Measurements from ENCODE around the gene TBXAS1. TPM values are rescaled to one million over a fixed set of nuclear protein-coding genes. Genes with fewer than 3 reads are reported as not detected.
"Not testable (repeated sequence)": the region's sequence is repeated elsewhere in the genome, so short reads cannot be mapped to it uniquely, and the experiment has no call there.

Gene TBXAS1
- total RNA-seq, 1 donor, result 67.8 TPM

GRCh38 chr7:139900326-139900725 is 71.3 kb downstream of the TBXAS1 start:
- Histone ChIP-seq H3K27me3 (ENCODE audit: insufficient read depth, low read length) (no peaks in the 10 kb centered on the region), H3K9me3 (ENCODE audit: low read depth, low read length) (no peaks in the 10 kb centered on the region), H3K4me3 (ENCODE audit: low read length) (no peak overlapping the region), H3K4me1 (ENCODE audit: insufficient read depth, low read length) (peaks cover 56% of the 10 kb centered on the region)

- no peak overlapping the region for H3K4me3 ChIP-seq (ENCODE audit: low read length)
- H3K9me3 ChIP-seq (ENCODE audit: low read depth, low read length), result no peaks in the 10 kb centered on the region
- H3K4me1 ChIP-seq (ENCODE audit: insufficient read depth, low read length), result peaks cover 56% of the 10 kb centered on the region
- H3K27me3 ChIP-seq (ENCODE audit: insufficient read depth, low read length), result no peaks in the 10 kb centered on the region
These were observed 72.2 kb downstream of the TBXAS1 start for GRCh38 chr7:139901056-139901795.

- no peaks in the 10 kb centered on the region for H3K27me3 ChIP-seq (ENCODE audit: insufficient read depth, low read length)
- peaks cover 50% of the 10 kb centered on the region for H3K4me1 ChIP-seq (ENCODE audit: insufficient read depth, low read length)
- no peak overlapping the region for H3K4me3 ChIP-seq (ENCODE audit: low read length)
- H3K9me3 ChIP-seq (ENCODE audit: low read depth, low read length), result peaks cover 5% of the 10 kb centered on the region
These were observed 72.8 kb downstream of the TBXAS1 start for GRCh38 chr7:139901901-139902300.

GRCh38 chr7:139902436-139903102 is 73.5 kb downstream of the TBXAS1 start:
- peaks cover 9% of the 10 kb centered on the region for H3K9me3 ChIP-seq (ENCODE audit: low read depth, low read length)
- no peak overlapping the region for H3K4me3 ChIP-seq (ENCODE audit: low read length)
- no peaks in the 10 kb centered on the region for H3K27me3 ChIP-seq (ENCODE audit: insufficient read depth, low read length)
- H3K4me1 ChIP-seq (ENCODE audit: insufficient read depth, low read length), result peaks cover 45% of the 10 kb centered on the region

GRCh38 chr7:139903103-139903477 is 74.0 kb downstream of the TBXAS1 start:
- H3K27me3 ChIP-seq (ENCODE audit: insufficient read depth, low read length); H3K4me3 ChIP-seq (ENCODE audit: low read length); H3K9me3 ChIP-seq (ENCODE audit: low read depth, low read length): not testable (repeated sequence)
- H3K4me1 ChIP-seq (ENCODE audit: insufficient read depth, low read length), result peaks cover 40% of the 10 kb centered on the region

GRCh38 chr7:139906879-139907278 is 77.8 kb downstream of the TBXAS1 start:
- H3K4me3 ChIP-seq (ENCODE audit: low read length), result no peak overlapping the region
- H3K27me3 ChIP-seq (ENCODE audit: insufficient read depth, low read length), result no peaks in the 10 kb centered on the region
- H3K9me3 ChIP-seq (ENCODE audit: low read depth, low read length), result peaks cover 9% of the 10 kb centered on the region
- peaks cover 4% of the 10 kb centered on the region for H3K4me1 ChIP-seq (ENCODE audit: insufficient read depth, low read length)

- H3K9me3 ChIP-seq (ENCODE audit: low read depth, low read length), result peaks cover 9% of the 10 kb centered on the region
- H3K4me3 ChIP-seq (ENCODE audit: low read length), result no peak overlapping the region
- H3K27me3 ChIP-seq (ENCODE audit: insufficient read depth, low read length), result no peaks in the 10 kb centered on the region
- H3K4me1 ChIP-seq (ENCODE audit: insufficient read depth, low read length), result no peaks in the 10 kb centered on the region
These were observed 79.7 kb downstream of the TBXAS1 start for GRCh38 chr7:139908792-139909191.

GRCh38 chr7:139909379-139910050 is 80.5 kb downstream of the TBXAS1 start:
- H3K27me3 ChIP-seq (ENCODE audit: insufficient read depth, low read length), result no peaks in the 10 kb centered on the region
- no peaks in the 10 kb centered on the region for H3K4me1 ChIP-seq (ENCODE audit: insufficient read depth, low read length)
- no peak overlapping the region for H3K4me3 ChIP-seq (ENCODE audit: low read length)
- H3K9me3 ChIP-seq (ENCODE audit: low read depth, low read length), result peaks cover 9% of the 10 kb centered on the region

GRCh38 chr7:139913021-139913844 is 84.2 kb downstream of the TBXAS1 start:
- Histone ChIP-seq H3K4me3 (ENCODE audit: low read length) (no peak overlapping the region), H3K4me1 (ENCODE audit: insufficient read depth, low read length) (peaks cover 23% of the 10 kb centered on the region), H3K27me3 (ENCODE audit: insufficient read depth, low read length) (no peaks in the 10 kb centered on the region), H3K9me3 (ENCODE audit: low read depth, low read length) (no peaks in the 10 kb centered on the region)

- Histone ChIP-seq H3K4me3 (ENCODE audit: low read length) (no peak overlapping the region), H3K4me1 (ENCODE audit: insufficient read depth, low read length) (peaks cover 23% of the 10 kb centered on the region), H3K27me3 (ENCODE audit: insufficient read depth, low read length) (no peaks in the 10 kb centered on the region), H3K9me3 (ENCODE audit: low read depth, low read length) (no peaks in the 10 kb centered on the region)
These were observed 84.7 kb downstream of the TBXAS1 start for GRCh38 chr7:139913845-139914135.

- no peaks in the 10 kb centered on the region for H3K9me3 ChIP-seq (ENCODE audit: low read depth, low read length)
- H3K27me3 ChIP-seq (ENCODE audit: insufficient read depth, low read length), result no peaks in the 10 kb centered on the region
- peaks cover 23% of the 10 kb centered on the region for H3K4me1 ChIP-seq (ENCODE audit: insufficient read depth, low read length)
- H3K4me3 ChIP-seq (ENCODE audit: low read length), result no peak overlapping the region
These were observed 85.5 kb downstream of the TBXAS1 start for GRCh38 chr7:139914306-139915267.

- H3K9me3 ChIP-seq (ENCODE audit: low read depth, low read length), result no peaks in the 10 kb centered on the region
- H3K4me3 ChIP-seq (ENCODE audit: low read length), result no peak overlapping the region
- H3K4me1 ChIP-seq (ENCODE audit: insufficient read depth, low read length), result peaks cover 23% of the 10 kb centered on the region
- H3K27me3 ChIP-seq (ENCODE audit: insufficient read depth, low read length), result no peaks in the 10 kb centered on the region
These were observed 86.3 kb downstream of the TBXAS1 start for GRCh38 chr7:139915268-139915863.

- Histone ChIP-seq H3K4me3 (ENCODE audit: low read length) (no peak overlapping the region), H3K27me3 (ENCODE audit: insufficient read depth, low read length) (no peaks in the 10 kb centered on the region), H3K9me3 (ENCODE audit: low read depth, low read length) (no peaks in the 10 kb centered on the region), H3K4me1 (ENCODE audit: insufficient read depth, low read length) (peaks cover 23% of the 10 kb centered on the region)
These were observed 87.0 kb downstream of the TBXAS1 start for GRCh38 chr7:139915864-139916716.

Data from mononuclear cell (primary cell).